ENCODE results near the gene GIMAP2.
A peak's percentile ranks its signal among the peaks of the same experiment; 100 is the strongest.

The GIMAP2 gene

GRCh38 chr7:150734254-150734653, 48.7 kb downstream of the GIMAP2 start:
- no peak overlapping the region for H3K27ac Mint-ChIP-seq
- peaks cover 29% of the 10 kb centered on the region for H3K4me1 Mint-ChIP-seq
- H3K27me3 Mint-ChIP-seq (ENCODE audit: low read depth, poor library complexity): peaks cover 6% of the 10 kb centered on the region
- no peak overlapping the region for H3K4me3 Mint-ChIP-seq
- no peak for TF ChIP-seq CTCF (IDR thresholded peaks at IDR 0.05)
- peaks cover 28% of the 10 kb centered on the region for H3K9me3 Mint-ChIP-seq
- no peak for DNase-seq
- no peaks in the 10 kb centered on the region for H3K36me3 Mint-ChIP-seq (ENCODE audit: low read depth)

GRCh38 chr7:150735596-150736358, 50.3 kb downstream of the GIMAP2 start:
- peaks cover 7% of the 10 kb centered on the region for H3K27me3 Mint-ChIP-seq (ENCODE audit: low read depth, poor library complexity)
- no peak for DNase-seq

GRCh38 chr7:150736864-150737263, 51.4 kb downstream of the GIMAP2 start:
- Mint-ChIP-seq H3K4me1 (peaks cover 29% of the 10 kb centered on the region), H3K27ac (no peak overlapping the region), H3K4me3 (no peak overlapping the region), H3K27me3 (ENCODE audit: low read depth, poor library complexity) (peaks cover 16% of the 10 kb centered on the region), H3K36me3 (ENCODE audit: low read depth) (no peaks in the 10 kb centered on the region), H3K9me3 (peaks cover 26% of the 10 kb centered on the region)
- no peak for DNase-seq
- TF ChIP-seq CTCF (IDR thresholded peaks at IDR 0.05): no peak

More at GRCh38 chr7:150735596-150736358, 50.3 kb downstream of the GIMAP2 start:
- Mint-ChIP-seq H3K9me3 (peaks cover 21% of the 10 kb centered on the region), H3K4me3 (no peak overlapping the region), H3K36me3 (ENCODE audit: low read depth) (no peaks in the 10 kb centered on the region), H3K4me1 (peaks cover 29% of the 10 kb centered on the region), H3K27ac (peak overlapping the region; percentile 59)
- TF ChIP-seq CTCF (IDR thresholded peaks at IDR 0.05): no peak

- Mint-ChIP-seq H3K27ac (no peak within 1 kb of the TSS), H3K27me3 (ENCODE audit: low read depth, poor library complexity) (peaks cover 16% of the 10 kb centered on the region), H3K4me3 (no peak within 1 kb of the TSS), H3K9me3 (peaks cover 25% of the 10 kb centered on the region), H3K36me3 (ENCODE audit: low read depth) (no peaks in the 10 kb centered on the region), H3K4me1 (peaks cover 29% of the 10 kb centered on the region)
- no peak for TF ChIP-seq CTCF (IDR thresholded peaks at IDR 0.05)
- no peak for DNase-seq
Observed at GRCh38 chr7:150737265-150738055, 52.0 kb downstream of the GIMAP2 start, which contains the start of gene GIMAP5. TSS of gene GIMAP5 (plus strand) at chr7:150737418. CDS start at chr7:150740885, 3,467 bp downstream.

- Mint-ChIP-seq H3K4me3 (no peak overlapping the region), H3K27ac (no peak overlapping the region), H3K4me1 (peaks cover 32% of the 10 kb centered on the region), H3K36me3 (ENCODE audit: low read depth) (no peaks in the 10 kb centered on the region), H3K27me3 (ENCODE audit: low read depth, poor library complexity) (peaks cover 16% of the 10 kb centered on the region), H3K9me3 (peaks cover 25% of the 10 kb centered on the region)
- DNase-seq: no peak
- no peak for TF ChIP-seq CTCF (IDR thresholded peaks at IDR 0.05)
Observed at GRCh38 chr7:150738092-150738491, 52.6 kb downstream of the GIMAP2 start.

Data from nephron progenitor cell (in vitro differentiated cells).